ENCODE results near the gene EID3. TPM values are rescaled to one million over a fixed set of nuclear protein-coding genes. Genes with fewer than 3 reads are reported as not detected.

Gene EID3
- total RNA-seq, 6 experiments from 2014 or later: 2.2 to 4.4 (median 4.1) TPM

GRCh38 chr12:104279164-104279563, 24.4 kb upstream of the EID3 start:
- H3K36me3 Mint-ChIP-seq (ENCODE audit: low read depth): peaks cover 9% of the 10 kb centered on the region
- H3K4me1 Mint-ChIP-seq (ENCODE audit: low read depth): peaks cover 71% of the 10 kb centered on the region
- peak overlapping the region; percentile 91 for H3K27ac Mint-ChIP-seq
- TF ChIP-seq, protein P1, sequence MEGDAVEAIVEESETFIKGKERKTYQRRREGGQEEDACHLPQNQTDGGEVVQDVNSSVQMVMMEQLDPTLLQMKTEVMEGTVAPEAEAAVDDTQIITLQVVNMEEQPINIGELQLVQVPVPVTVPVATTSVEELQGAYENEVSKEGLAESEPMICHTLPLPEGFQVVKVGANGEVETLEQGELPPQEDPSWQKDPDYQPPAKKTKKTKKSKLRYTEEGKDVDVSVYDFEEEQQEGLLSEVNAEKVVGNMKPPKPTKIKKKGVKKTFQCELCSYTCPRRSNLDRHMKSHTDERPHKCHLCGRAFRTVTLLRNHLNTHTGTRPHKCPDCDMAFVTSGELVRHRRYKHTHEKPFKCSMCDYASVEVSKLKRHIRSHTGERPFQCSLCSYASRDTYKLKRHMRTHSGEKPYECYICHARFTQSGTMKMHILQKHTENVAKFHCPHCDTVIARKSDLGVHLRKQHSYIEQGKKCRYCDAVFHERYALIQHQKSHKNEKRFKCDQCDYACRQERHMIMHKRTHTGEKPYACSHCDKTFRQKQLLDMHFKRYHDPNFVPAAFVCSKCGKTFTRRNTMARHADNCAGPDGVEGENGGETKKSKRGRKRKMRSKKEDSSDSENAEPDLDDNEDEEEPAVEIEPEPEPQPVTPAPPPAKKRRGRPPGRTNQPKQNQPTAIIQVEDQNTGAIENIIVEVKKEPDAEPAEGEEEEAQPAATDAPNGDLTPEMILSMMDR (IDR thresholded peaks at IDR 0.05): no peak
- H3K27me3 Mint-ChIP-seq (ENCODE audit: insufficient read depth): no peaks in the 10 kb centered on the region; the same call in 1 of the 2 replicates
- no peaks in the 10 kb centered on the region for H3K9me3 Mint-ChIP-seq
- peak overlapping the region; percentile 71 for H3K4me3 Mint-ChIP-seq
- no peak for DNase-seq

DNA sequence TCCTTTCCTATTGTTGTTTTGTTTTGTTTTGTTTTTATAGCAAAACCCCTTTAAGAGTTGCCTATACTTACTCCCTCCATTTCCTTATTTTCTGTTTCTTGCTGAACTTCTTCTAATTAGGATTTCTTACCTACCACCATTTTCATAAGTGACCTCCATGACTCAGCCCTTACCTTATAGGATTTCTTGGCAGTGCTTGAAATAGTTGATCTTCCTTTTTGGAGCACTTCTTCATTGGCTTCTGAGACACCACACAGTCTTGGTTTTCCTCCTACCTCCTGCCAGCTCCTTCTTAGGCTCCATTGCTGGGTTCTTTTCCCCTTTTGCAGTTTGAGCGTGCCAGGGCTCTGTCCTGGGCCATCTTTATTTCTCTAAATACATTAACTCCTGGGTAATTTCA, 23.4 kb upstream of the EID3 start:
- H3K4me3 Mint-ChIP-seq: peak overlapping the region; percentile 71
- DNase-seq: no peak
- no peaks in the 10 kb centered on the region for H3K9me3 Mint-ChIP-seq
- peak overlapping the region; percentile 91 for H3K27ac Mint-ChIP-seq
- no peaks in the 10 kb centered on the region; the same call in 1 of the 2 replicates for H3K27me3 Mint-ChIP-seq (ENCODE audit: insufficient read depth)
- TF ChIP-seq, protein P1 (IDR thresholded peaks at IDR 0.05): no peak
- H3K4me1 Mint-ChIP-seq (ENCODE audit: low read depth): peaks cover 80% of the 10 kb centered on the region
- H3K36me3 Mint-ChIP-seq (ENCODE audit: low read depth): peaks cover 9% of the 10 kb centered on the region

DNA sequence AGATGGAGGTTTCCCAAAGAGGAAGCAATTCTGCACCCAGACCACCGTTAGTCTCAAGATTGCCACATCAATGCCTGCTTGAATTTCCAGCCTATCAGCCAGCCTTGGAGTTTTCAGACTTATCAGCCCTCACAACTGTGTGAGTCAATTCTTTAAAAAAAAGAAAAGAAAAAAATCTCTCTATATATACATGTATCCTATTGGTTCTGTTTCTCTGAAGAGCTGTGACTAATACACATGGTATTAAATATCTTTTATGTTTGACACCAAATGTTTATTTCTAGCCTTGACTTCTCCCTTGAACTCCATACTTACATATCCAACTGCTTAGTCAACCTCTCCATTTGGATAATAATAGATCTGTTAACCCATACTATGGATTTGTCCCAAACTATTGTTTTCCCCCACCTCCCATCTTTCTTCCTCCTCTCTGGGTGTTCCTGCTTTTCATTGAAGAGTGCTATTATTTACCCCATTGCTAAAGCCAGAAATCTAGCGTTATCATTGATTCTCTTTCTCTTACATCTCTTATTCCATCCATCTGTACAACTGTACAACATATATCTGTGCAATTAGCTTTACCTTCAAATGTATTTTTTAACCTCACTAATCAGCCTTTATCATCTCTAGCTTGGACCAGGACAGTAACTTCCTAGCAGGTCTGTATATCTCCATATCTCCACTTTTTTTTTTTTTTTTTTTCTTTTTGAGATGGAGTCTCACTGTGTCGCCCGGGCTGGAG, 22.7 kb upstream of the EID3 start:
- H3K27me3 Mint-ChIP-seq (ENCODE audit: insufficient read depth): no peaks in the 10 kb centered on the region; the same call in 1 of the 2 replicates
- peak overlapping the region; percentile 71 for H3K4me3 Mint-ChIP-seq
- H3K4me1 Mint-ChIP-seq (ENCODE audit: low read depth): peaks cover 84% of the 10 kb centered on the region
- DNase-seq: peak; percentile 96
- H3K9me3 Mint-ChIP-seq: no peaks in the 10 kb centered on the region
- H3K27ac Mint-ChIP-seq: peak overlapping the region; percentile 91
- TF ChIP-seq, protein P1 (IDR thresholded peaks at IDR 0.05): no peak
- H3K36me3 Mint-ChIP-seq (ENCODE audit: low read depth): peaks cover 9% of the 10 kb centered on the region

DNA sequence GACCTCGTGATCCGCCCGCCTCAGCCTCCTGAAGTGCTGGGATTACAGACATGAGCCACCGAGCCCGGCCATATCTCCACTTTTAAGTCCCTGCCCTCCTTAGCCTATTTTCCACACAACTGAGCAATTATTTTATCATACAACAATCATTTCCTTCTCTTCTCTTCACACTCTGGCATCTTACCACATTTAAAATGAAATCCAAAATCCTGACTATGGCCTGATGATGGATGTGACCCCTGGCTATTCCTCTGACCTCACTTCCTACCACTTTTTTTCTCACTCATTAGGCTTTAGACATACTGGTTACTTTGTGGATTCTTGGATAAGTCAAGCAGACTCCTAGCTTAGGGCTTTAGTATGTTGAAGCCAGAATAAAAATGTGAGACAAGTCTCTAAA, 21.9 kb upstream of the EID3 start:
- Mint-ChIP-seq H3K4me3 (peak overlapping the region; percentile 59), H3K36me3 (ENCODE audit: low read depth) (peaks cover 9% of the 10 kb centered on the region), H3K27ac (peak overlapping the region; percentile 91), H3K9me3 (no peaks in the 10 kb centered on the region), H3K4me1 (ENCODE audit: low read depth) (peaks cover 84% of the 10 kb centered on the region), H3K27me3 (ENCODE audit: insufficient read depth) (no peaks in the 10 kb centered on the region; the same call in 1 of the 2 replicates)
- TF ChIP-seq, protein P1 (IDR thresholded peaks at IDR 0.05): no peak
- no peak for DNase-seq

DNA sequence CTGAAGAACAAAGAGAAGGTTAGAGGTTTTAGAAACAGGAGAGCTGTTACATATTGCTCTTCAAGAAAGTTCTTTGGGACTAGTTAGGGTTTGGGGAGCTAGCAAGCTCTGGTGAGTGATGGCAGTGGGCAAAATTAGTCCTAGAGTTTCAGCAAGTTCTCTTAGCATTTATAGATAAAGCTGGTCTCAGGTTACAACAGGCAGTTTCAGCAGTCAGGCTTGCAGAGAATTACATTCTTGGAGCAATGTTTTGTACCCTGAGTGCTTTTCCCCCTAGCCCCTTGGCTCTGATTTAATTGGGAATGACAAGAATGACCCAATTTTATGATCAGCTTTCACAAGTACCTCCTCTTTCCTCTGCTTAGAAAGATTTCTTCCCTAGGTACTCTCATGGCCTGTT, 21.4 kb upstream of the EID3 start:
- Mint-ChIP-seq H3K27ac (peak overlapping the region; percentile 91), H3K9me3 (peaks cover 3% of the 10 kb centered on the region), H3K4me3 (peak overlapping the region; percentile 59), H3K27me3 (ENCODE audit: insufficient read depth) (peaks cover 2% of the 10 kb centered on the region), H3K36me3 (ENCODE audit: low read depth) (peaks cover 13% of the 10 kb centered on the region), H3K4me1 (ENCODE audit: low read depth) (peaks cover 83% of the 10 kb centered on the region)
- peak; percentile 60 for DNase-seq
- TF ChIP-seq, protein P1 (IDR thresholded peaks at IDR 0.05): no peak
